Fibroblast of skin of right biceps (primary cell): Measurements from ENCODE around the gene MBD3.

Source experiments
- DNase-seq: peaks from one replicate; pipeline ENCODE4 v3.0.0-alpha.2; 2013

The MBD3 gene

DNA sequence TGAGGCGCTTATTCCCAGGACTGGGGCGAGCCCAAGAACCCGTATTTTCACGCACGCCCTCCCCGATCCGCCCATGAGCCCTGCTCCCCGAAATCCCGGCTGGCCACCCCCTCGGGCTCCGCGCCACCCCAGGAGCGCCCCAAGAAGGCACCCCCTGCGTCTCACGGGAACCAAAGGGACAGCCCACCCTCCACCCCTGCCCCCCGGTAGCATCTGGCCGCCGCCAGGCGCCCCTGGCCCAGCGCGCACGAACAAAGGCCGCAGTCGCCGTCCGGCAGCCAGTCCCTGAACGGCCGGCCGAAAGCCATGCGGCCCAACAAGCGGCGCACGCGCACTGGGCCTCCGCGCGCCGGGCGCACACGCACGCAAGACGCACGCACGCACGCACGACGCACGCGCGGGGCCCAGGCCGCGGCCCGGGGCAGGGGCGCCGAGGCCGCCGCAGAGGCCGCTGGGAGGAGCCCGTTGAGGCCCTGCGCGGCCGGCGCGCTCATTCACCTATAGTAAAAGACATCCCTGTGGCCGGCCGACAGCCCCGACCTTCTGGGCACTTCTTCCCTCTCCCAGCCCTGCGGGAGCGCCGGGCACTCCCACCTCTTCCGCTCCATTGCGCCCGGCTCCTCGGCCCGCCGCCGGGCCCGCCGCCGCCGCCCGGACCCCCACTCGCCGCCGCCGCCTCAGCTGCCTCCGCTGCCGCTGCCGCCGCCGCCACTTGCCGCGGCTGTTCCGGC is 476 bp downstream of the MBD3 start:
- DNase-seq: peak; percentile 91

DNA sequence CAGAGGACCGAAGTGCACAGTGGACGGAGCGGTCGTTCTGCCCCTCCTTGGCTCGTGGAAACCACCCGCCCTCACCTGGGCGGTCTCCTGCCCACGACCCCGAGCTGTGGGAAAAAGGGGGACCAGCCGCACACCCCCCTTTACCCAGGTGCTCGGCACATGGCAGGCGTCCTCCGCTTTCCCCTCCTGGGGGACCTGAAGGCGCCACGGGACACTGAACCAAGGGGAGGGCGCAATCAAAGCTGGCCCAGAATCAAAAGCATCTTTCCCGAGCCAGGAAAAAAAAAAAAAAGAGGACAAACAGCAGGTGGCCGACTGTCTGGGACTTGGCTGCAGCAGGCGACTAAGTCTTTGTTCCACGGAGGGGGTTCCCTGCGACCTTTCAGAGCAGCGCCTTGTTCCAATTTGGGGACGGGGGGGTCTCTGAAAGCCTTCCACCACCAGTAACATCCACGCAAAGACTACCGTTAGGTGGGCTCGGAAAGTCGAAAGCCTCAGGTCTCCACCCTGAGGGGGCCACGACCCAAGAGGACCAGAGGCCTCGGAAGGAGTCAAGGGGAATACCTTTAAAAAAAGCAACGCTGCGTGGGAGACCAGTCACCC is 1.1 kb downstream of the MBD3 start:
- no peak for DNase-seq

DNA sequence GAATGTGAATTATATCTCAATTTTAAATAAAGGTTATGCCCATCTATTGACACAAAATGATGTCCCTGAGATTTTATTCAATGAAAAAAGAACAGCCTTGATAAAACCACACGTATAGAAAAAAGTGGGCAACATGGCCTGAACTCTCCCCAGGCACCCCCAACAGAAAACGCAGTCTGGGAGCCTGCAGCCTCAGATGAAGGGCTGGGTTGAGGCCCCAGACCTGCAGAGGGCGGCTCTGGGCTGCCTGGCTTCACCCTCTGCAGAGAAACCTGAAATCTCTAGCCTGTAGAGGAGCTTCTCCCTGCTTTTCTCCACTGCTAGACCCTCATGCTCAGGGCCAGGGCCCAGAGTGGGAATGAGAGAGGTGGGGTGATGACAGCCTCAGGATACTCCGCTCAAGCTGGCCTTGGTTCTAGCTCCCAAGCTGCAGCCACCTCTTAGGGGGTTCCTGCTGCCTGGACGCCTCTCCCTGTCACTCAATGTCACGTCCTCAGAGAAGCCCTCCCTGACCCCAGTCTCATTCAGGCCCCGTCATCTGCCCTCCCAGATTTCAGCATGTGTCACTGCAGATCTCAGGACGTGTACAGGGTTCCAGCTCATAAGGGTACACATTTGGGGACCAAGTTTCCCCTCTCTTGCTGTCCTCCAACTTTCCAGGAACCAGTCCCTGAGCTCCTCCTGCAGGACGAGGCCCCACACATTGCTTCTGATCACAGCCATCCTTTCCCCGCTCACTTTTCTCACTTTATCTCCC is 1.8 kb downstream of the MBD3 start:
- no peak for DNase-seq

DNA sequence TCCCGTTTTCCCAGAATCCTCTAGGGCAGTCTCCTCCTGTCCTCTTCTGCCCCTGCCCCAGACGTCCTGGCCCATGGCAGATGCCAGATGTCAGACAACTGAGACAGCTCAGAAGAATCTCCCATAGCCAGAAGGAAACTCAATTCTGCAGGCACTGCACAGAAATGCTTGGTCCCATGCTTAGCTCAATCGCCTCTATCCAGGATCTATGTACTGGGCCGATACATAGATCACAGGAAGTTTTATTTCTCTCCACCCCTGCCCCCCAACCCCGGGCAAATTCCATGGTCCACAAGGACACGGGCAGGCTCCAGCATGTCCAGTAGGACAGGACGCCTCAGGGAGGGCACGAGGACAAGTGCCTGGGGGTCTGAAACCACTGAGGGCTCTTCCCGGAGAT is 4.8 kb downstream of the MBD3 start:
- DNase-seq: no peak

GRCh38 chr19:1585243-1585580 is 7.5 kb downstream of the MBD3 start:
- no peak for DNase-seq

DNA sequence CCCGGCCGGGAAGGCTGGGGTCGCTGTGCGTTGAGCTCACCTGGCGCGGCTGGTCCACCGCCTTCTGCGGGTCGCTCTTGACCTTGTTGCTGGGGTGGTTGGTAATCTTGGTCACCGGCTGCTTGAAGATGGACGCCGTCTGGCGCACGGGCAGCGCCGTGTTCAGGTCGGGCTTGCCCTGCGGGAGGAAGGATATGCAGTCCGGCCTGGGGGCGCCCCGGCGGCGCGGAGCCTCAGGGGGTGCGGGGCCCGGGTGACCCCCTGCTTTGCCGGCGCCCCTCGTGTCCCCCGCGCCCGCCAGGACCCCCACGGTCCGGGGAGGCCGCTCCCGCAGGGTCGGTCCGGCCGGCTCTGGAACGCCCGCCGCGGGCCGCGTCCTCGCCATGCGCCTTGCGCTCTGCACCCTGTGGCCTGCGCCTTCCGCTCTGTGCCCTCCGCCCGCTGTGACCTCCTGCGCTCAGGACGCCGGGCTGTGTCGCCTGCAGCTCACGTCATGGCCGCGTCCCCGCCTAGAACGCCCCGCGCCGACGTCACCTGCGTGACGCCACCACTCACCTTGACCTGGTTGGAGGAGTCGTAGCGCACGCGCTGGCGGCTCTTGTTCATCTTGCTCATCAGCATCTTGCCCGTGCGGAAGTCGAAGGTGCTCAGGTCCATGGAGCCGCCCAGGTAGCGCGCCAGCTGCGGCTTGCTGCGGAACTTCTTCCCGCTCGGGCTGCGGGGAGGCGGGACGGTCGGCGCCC is 8.0 kb downstream of the MBD3 start:
- DNase-seq: no peak

DNA sequence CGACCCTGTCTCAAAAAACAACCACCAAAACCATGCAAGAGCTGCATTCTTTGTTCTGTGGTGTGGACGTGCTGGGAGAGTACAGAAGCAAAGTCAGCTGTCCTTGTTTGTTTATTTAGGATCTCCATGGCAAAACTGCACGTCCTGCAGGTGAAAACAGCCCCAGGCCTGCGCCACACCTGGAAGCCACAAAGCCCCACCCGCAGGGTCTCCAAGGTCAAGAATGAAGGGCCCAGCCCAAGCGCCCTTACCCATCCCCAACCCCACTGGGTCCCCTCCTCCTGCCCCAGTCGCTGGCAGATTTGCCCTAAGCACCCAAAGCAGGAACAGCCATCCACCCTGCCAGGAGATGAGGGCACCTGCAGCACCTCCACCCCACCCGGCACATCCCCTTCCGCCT is 10.5 kb downstream of the MBD3 start:
- no peak for DNase-seq

- no peak for DNase-seq
Observed at GRCh38 chr19:1580957-1581356, 11.7 kb downstream of the MBD3 start.

DNA sequence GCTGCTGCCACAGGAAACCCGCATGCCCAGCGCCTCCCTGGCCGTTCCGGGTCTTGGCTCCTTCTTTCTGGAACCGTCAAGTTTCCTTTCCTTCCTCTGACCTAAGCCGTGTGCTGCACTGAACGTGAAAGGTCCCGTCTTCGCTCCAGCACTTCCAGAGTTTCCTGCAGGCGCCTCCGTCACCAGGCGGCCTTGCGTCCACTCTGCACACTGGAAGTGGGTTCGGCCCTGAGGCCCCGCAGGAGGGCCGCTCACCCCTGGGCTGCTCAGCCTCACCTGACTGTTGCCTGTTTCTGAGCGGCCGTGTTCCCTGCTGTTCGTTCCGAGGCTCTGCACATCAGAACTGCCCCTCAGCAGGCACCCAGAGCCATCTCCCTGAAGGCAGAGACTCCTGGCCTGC is 12.3 kb downstream of the MBD3 start:
- no peak for DNase-seq

DNA sequence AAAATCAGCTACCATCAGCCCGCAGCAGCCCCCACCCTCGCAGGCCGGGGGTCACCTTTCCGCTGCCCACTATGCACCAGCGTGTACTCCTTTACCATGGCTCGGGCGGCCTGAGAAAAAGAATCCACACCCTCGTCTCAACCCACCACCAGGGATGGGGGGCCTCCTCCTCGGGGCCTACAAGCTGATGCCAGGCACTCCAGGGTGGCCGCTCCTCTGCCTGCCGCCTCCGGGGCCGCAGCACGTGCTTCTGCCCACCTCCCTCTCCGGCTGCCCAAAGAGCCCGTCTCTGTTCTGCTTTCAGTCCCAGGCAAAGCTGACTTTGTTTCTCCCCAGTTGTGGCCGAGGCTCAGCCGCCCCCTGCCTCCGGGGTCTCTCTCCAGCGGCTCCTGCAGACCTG is 13.4 kb downstream of the MBD3 start:
- no peak for DNase-seq

DNA sequence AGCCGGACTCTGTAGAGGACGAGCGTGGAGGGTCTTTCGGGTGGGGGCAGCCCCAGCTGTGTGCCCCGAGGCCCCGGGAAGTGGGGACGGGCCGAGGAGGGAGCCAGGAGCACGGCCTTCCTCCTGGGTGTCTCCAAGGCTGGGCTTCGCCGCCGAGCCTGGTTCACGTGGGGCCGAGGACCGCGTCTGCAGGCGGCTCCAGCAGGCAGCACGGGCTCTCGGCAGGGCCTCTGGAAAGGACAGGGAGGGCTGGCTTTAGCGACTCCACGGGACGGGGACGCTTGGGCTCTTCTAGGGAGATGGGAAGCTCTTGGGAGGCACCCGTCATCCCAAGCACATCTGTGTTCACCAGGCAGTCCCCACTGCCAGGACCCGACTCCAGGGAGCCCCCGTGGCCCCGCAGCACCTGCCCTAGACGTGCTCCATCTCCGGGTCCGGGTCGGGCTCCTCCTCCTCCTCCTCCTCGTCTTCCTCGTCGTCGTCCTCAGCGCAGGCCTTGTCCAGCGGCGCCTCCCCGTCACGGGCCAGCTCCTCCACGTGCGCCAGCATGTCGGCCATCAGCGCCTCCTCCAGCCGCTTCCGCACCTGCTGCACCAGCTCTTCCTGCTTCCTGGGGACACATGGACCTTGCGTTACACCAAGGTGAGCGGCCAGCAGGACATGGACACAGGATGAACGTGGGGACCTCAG is 14.6 kb downstream of the MBD3 start:
- DNase-seq: no peak

- DNase-seq: no peak
Observed at GRCh38 chr19:1577090-1577928, 15.4 kb downstream of the MBD3 start.

- DNase-seq: no peak
Observed at GRCh38 chr19:1576242-1577089, 16.2 kb downstream of the MBD3 start.

GRCh38 chr19:1575323-1576241 is 17.1 kb downstream of the MBD3 start:
- DNase-seq: no peak

- DNase-seq: no peak
Observed at GRCh38 chr19:1574354-1575136, 18.1 kb downstream of the MBD3 start.

DNA sequence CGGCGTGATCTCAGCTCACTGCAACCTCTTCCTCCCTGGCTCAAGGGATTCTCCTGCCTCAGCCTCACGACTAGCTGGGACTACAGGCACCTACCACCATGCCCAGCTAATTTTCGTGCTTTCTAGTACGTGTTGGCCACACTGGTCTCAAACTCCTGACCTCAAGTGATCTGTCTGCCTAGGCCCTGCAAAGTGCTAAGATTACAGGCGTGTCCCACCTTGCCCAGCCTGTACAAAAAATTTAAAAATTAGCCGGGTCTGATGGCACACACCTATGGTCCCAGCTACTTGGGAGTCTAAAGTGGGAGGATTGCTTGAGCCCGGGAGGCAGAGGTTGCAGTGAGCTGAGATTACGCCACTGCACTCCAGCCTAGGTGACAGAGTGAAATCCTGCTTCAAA is 19.9 kb downstream of the MBD3 start:
- DNase-seq: no peak

- DNase-seq: no peak
Observed at GRCh38 chr19:1571358-1571757, 21.3 kb downstream of the MBD3 start.

DNA sequence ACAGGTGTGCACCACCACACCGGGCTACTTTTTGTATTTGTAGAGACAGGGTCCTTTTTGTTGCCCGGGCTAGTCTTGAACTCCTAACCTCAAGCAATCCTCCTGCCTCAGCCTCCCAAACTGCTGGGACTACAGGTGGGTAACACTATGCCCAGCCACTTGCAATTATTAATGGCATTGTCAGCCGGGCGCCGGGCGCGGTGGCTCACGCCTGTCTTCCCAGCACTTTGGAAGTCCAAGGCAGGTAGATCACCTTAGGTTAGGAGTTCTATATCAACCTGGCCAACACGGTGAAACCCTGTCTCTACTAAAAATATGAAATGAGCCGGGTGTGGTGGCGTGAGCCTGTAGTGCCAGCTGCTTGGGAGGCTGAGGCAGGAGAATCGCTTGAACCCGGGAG is 21.8 kb downstream of the MBD3 start:
- DNase-seq: no peak

GRCh38 chr19:1569997-1570396 is 22.7 kb downstream of the MBD3 start:
- no peak for DNase-seq
